Chondrocyte (in vitro differentiated cells): ENCODE results near the gene SPTLC1. TPM values are rescaled to one million over a fixed set of nuclear protein-coding genes. Genes with fewer than 3 reads are reported as not detected.
A peak's percentile ranks its signal among the peaks of the same experiment; 100 is the strongest.
"Not testable (repeated sequence)": the region's sequence is repeated elsewhere in the genome, so short reads cannot be mapped to it uniquely, and the experiment has no call there.

Experiments
- DNase-seq: peaks from one replicate; pipeline ENCODE4 v3.0.0; 2021; ENCODE audit warnings: mixed read lengths, low spot score
- H3K27ac Mint-ChIP-seq: one replicate; pipeline ENCODE4 v1.8.0; 2021; ENCODE audit warnings: mild to moderate bottlenecking, moderate library complexity, mixed read lengths; ENCODE audit not compliant: unreplicated experiment
- H3K27me3 Mint-ChIP-seq: 2 replicates; pipeline ENCODE4 v1.8.0; 2021; ENCODE audit warnings: low read depth, mixed read lengths
- H3K36me3 Mint-ChIP-seq: 2 replicates; pipeline ENCODE4 v1.8.0; 2021; ENCODE audit warnings: low read depth, mixed read lengths
- H3K4me1 Mint-ChIP-seq: 2 replicates; pipeline ENCODE4 v1.8.0; 2021; ENCODE audit warnings: low read depth, mild to moderate bottlenecking, mixed read lengths
- H3K4me3 Mint-ChIP-seq: one replicate; pipeline ENCODE4 v1.8.0; 2021; ENCODE audit warnings: mild to moderate bottlenecking, moderate library complexity, mixed read lengths; ENCODE audit not compliant: unreplicated experiment
- H3K9me3 Mint-ChIP-seq: 2 replicates; pipeline ENCODE4 v1.8.0; 2021; ENCODE audit warnings: low read depth, mixed read lengths
- CTCF ChIP-seq: fragments of 200-600 bp; sonication (generic); IDR thresholded peaks from 2 replicates; pipeline ENCODE4 v1.5.0; 2021; ENCODE audit warnings: antibody characterized with exemption, mild to moderate bottlenecking, moderate library complexity
- total RNA-seq: library from RNA; stranded (reverse); gene quantifications from 3 replicates; pipeline ENCODE4 v1.2.1, GENCODE V29; 2021

The SPTLC1 gene
- total RNA-seq, 1 donor from 2014 or later, result 88.9 TPM

- no peaks in the 10 kb centered on the region for H3K36me3 Mint-ChIP-seq
These were observed 26.2 kb upstream of the SPTLC1 start for GRCh38 chr9:92141144-92142129.

GRCh38 chr9:92140754-92141143 lies 25.5 kb upstream of the SPTLC1 start:
- Mint-ChIP-seq H3K4me3 (peak overlapping the region; percentile 80), H3K27ac (peak overlapping the region; percentile 38), H3K36me3 (no peaks in the 10 kb centered on the region), H3K9me3 (no peaks in the 10 kb centered on the region), H3K27me3 (no peaks in the 10 kb centered on the region), H3K4me1 (peaks cover 43% of the 10 kb centered on the region)
- no peak for TF ChIP-seq CTCF
- DNase-seq, result no peak

More at GRCh38 chr9:92141144-92142129, 26.2 kb upstream of the SPTLC1 start:
- DNase-seq, result no peak
- H3K4me1 Mint-ChIP-seq, result peaks cover 48% of the 10 kb centered on the region
- H3K4me3 Mint-ChIP-seq, result peak overlapping the region; percentile 80
- peak; percentile 34 for TF ChIP-seq CTCF
- H3K27me3 Mint-ChIP-seq, result no peaks in the 10 kb centered on the region
- H3K9me3 Mint-ChIP-seq, result no peaks in the 10 kb centered on the region
- peak overlapping the region; percentile 45 for H3K27ac Mint-ChIP-seq

GRCh38 chr9:92140074-92140753 lies 25.0 kb upstream of the SPTLC1 start:
- no peak for DNase-seq
- no peaks in the 10 kb centered on the region for H3K36me3 Mint-ChIP-seq
- H3K4me1 Mint-ChIP-seq, result peaks cover 38% of the 10 kb centered on the region
- TF ChIP-seq CTCF, result peak; percentile 93
- H3K4me3 Mint-ChIP-seq, result peak overlapping the region; percentile 80
- H3K27me3 Mint-ChIP-seq, result no peaks in the 10 kb centered on the region
- no peaks in the 10 kb centered on the region for H3K9me3 Mint-ChIP-seq
- H3K27ac Mint-ChIP-seq, result peak overlapping the region; percentile 61

GRCh38 chr9:92138960-92139540 lies 23.8 kb upstream of the SPTLC1 start:
- DNase-seq, result not testable (repeated sequence)
- peaks cover 42% of the 10 kb centered on the region for H3K4me1 Mint-ChIP-seq

More at GRCh38 chr9:92138960-92139540, 23.8 kb upstream of the SPTLC1 start:
- TF ChIP-seq CTCF, result peak; percentile 54
- not testable (repeated sequence) for H3K36me3 Mint-ChIP-seq, H3K27me3 Mint-ChIP-seq, H3K4me3 Mint-ChIP-seq, H3K27ac Mint-ChIP-seq, H3K9me3 Mint-ChIP-seq
